ENCODE measurements around the gene AMT.
"Not testable (repeated sequence)": the region's sequence is repeated elsewhere in the genome, so short reads cannot be mapped to it uniquely, and the experiment has no call there.

DNA sequence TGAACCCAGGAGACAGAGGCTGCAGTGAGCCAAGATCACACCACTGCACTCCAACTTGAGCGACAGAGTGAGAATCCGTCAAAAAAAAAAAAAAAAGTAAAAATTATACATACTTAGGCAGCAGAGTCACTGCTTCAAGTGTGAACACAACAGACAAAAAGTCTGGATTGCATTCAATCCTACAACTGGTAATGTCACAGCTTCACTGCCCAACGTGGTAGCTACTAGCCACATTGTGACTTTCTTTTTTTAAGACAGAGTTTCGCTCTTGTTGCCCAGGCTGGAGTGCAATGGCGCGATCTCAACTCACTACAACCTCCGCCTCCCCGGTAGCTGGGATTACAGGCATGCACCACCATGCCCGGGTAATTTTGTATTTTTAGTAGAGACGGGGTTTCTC is 31.0 kb downstream of the AMT start:
- TF ChIP-seq, protein P1, sequence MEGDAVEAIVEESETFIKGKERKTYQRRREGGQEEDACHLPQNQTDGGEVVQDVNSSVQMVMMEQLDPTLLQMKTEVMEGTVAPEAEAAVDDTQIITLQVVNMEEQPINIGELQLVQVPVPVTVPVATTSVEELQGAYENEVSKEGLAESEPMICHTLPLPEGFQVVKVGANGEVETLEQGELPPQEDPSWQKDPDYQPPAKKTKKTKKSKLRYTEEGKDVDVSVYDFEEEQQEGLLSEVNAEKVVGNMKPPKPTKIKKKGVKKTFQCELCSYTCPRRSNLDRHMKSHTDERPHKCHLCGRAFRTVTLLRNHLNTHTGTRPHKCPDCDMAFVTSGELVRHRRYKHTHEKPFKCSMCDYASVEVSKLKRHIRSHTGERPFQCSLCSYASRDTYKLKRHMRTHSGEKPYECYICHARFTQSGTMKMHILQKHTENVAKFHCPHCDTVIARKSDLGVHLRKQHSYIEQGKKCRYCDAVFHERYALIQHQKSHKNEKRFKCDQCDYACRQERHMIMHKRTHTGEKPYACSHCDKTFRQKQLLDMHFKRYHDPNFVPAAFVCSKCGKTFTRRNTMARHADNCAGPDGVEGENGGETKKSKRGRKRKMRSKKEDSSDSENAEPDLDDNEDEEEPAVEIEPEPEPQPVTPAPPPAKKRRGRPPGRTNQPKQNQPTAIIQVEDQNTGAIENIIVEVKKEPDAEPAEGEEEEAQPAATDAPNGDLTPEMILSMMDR (IDR thresholded peaks at IDR 0.05; ENCODE audit: poor library complexity), result not testable (repeated sequence)
- TF ChIP-seq EZH2 (IDR thresholded peaks at IDR 0.05; ENCODE audit: borderline replicate concordance); EZH2phosphoT487 (IDR thresholded peaks at IDR 0.05; ENCODE audit: low read depth, severe bottlenecking, unreplicated experiment): not testable (repeated sequence)

Measured in hepatocyte (in vitro differentiated cells).